PFSK-1 (cell line): Measurements from ENCODE around the gene ESCO1.

ENCODE experiments used
- POLR2AphosphoS5 ChIP-seq: IDR thresholded peaks from 2 replicates; pipeline ENCODE4 v1.6.1; 2012; ENCODE audit warnings: low read depth, mild to moderate bottlenecking, control low read depth, low read length, moderate library complexity
- SIN3A ChIP-seq: IDR thresholded peaks from 2 replicates; pipeline ENCODE4 v1.6.1; 2012; ENCODE audit warnings: mild to moderate bottlenecking, low read length, moderate library complexity, borderline replicate concordance; ENCODE audit not compliant: insufficient read depth
- TAF1 ChIP-seq: IDR thresholded peaks from 2 replicates; pipeline ENCODE4 v1.6.1; 2012; ENCODE audit warnings: low read length, control low read depth, borderline replicate concordance; ENCODE audit not compliant: insufficient read depth
- TF ChIP-seq, protein P1 (sequence below), 2 experiments: IDR thresholded peaks; 2 replicates each; pipeline versions ENCODE4 v1.6.1 to v1.8.0; 2011 to 2012; ENCODE audit warnings: low read depth in 2 of 2, low read length in 2 of 2, control low read depth in 1 of 2, inconsistent platforms in 1 of 2, mild to moderate bottlenecking in 1 of 2, moderate library complexity in 1 of 2; ENCODE audit not compliant: insufficient read depth in 1 of 2

DNA sequence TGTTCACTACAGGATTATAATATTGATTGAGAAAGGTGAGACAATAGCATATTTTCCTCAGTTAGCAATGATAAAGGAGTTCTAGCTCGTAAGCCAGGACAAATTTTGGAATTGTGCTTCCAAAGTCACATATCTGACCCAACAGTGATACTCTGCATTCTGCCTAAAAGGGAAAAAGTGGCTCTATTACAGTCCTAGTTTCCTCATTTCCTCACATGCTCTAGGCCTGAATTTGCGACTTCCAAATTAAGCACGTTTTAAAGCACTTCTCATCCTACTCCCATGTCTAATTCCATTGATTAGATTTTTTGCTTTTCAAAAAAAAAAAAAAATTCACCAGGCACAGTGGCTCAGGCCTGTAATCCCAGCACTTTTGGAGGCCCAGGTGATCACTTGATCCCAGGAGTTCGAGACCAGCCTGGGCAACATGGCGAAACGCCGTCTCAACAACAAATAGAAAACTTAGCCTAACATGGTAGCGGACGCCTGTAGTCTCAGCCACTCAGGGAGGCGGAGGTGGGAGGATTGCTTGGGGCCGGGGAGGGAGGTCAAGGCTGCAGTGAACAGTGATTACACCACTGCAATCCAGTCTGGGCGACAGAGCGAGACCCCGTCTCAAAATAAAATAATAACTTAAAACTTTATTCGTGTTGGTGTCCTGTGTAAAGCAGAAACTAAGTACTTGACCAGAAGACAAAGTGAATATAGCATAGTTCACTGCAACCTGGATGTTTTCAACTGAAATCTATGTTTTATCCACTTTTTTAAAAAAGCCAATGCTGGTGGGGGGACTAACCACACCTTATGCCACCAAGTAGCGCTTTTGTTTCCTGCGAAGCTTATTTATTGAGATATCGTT is 1.5 kb downstream of the ESCO1 start:
- no peak for TF ChIP-seq SIN3A
- no peak for TF ChIP-seq TAF1
- TF ChIP-seq, protein P1, sequence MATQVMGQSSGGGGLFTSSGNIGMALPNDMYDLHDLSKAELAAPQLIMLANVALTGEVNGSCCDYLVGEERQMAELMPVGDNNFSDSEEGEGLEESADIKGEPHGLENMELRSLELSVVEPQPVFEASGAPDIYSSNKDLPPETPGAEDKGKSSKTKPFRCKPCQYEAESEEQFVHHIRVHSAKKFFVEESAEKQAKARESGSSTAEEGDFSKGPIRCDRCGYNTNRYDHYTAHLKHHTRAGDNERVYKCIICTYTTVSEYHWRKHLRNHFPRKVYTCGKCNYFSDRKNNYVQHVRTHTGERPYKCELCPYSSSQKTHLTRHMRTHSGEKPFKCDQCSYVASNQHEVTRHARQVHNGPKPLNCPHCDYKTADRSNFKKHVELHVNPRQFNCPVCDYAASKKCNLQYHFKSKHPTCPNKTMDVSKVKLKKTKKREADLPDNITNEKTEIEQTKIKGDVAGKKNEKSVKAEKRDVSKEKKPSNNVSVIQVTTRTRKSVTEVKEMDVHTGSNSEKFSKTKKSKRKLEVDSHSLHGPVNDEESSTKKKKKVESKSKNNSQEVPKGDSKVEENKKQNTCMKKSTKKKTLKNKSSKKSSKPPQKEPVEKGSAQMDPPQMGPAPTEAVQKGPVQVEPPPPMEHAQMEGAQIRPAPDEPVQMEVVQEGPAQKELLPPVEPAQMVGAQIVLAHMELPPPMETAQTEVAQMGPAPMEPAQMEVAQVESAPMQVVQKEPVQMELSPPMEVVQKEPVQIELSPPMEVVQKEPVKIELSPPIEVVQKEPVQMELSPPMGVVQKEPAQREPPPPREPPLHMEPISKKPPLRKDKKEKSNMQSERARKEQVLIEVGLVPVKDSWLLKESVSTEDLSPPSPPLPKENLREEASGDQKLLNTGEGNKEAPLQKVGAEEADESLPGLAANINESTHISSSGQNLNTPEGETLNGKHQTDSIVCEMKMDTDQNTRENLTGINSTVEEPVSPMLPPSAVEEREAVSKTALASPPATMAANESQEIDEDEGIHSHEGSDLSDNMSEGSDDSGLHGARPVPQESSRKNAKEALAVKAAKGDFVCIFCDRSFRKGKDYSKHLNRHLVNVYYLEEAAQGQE (IDR thresholded peaks at IDR 0.05; ENCODE audit: insufficient read depth in 1 of 2, low read depth in 2 of 2, low read length in 2 of 2): no peak
- TF ChIP-seq POLR2AphosphoS5: no peak
